DMS 273 treated with DMSO at 0.1 percent for 48 hours (cell line): Measurements from ENCODE around the gene ZDHHC19.
"Not testable (repeated sequence)": the region's sequence is repeated elsewhere in the genome, so short reads cannot be mapped to it uniquely, and the experiment has no call there.

ENCODE experiments used
- DNase-seq: peaks from one replicate; lab custom pipeline; 2025; lab: John Stamatoyannopoulos, UW

ZDHHC19 gene

GRCh38 chr3:196225086-196225485, 13.9 kb upstream of the ZDHHC19 start:
- DNase-seq = no peak

GRCh38 chr3:196222876-196223595, 11.8 kb upstream of the ZDHHC19 start:
- no peak for DNase-seq

GRCh38 chr3:196220991-196221390, 9.8 kb upstream of the ZDHHC19 start:
- DNase-seq = no peak

- no peak for DNase-seq
Measured at GRCh38 chr3:196220587-196220986, 9.4 kb upstream of the ZDHHC19 start.

GRCh38 chr3:196219970-196220311, 8.7 kb upstream of the ZDHHC19 start:
- no peak for DNase-seq

- no peak for DNase-seq
Measured at GRCh38 chr3:196219194-196219969, 8.2 kb upstream of the ZDHHC19 start.

- no peak for DNase-seq
Measured at GRCh38 chr3:196218155-196218712, 7.0 kb upstream of the ZDHHC19 start.

- DNase-seq = no peak
Measured at GRCh38 chr3:196217307-196218154, 6.3 kb upstream of the ZDHHC19 start.

GRCh38 chr3:196216681-196217211, 5.5 kb upstream of the ZDHHC19 start:
- DNase-seq = no peak

GRCh38 chr3:196216089-196216564, 4.9 kb upstream of the ZDHHC19 start, which contains the start of gene SLC51A:
Gene SLC51A (plus strand): TSS chr3:196216534. CDS start chr3:196216713, 179 bp downstream.
- no peak for DNase-seq

- DNase-seq = no peak
Measured at GRCh38 chr3:196215493-196216020, 4.4 kb upstream of the ZDHHC19 start.

GRCh38 chr3:196214783-196215441, 3.7 kb upstream of the ZDHHC19 start:
- no peak for DNase-seq

- DNase-seq = not testable (repeated sequence)
Measured at GRCh38 chr3:196209944-196210672, 1.1 kb downstream of the ZDHHC19 start.

- no peak for DNase-seq
Measured at GRCh38 chr3:196208942-196209695, 2.1 kb downstream of the ZDHHC19 start.

GRCh38 chr3:196207833-196208607, 3.2 kb downstream of the ZDHHC19 start:
- no peak for DNase-seq

GRCh38 chr3:196207159-196207832, 3.9 kb downstream of the ZDHHC19 start:
- DNase-seq = no peak

- DNase-seq = not testable (repeated sequence)
Measured at GRCh38 chr3:196205442-196206205, 5.6 kb downstream of the ZDHHC19 start.
